CMK (cell line): ENCODE measurements around the gene SLC9A2.

Source experiments
- DNase-seq: peaks from one replicate; pipeline ENCODE4 v3.0.0-alpha.2; 2010; ENCODE audit warnings: low read depth

SLC9A2 gene

DNA sequence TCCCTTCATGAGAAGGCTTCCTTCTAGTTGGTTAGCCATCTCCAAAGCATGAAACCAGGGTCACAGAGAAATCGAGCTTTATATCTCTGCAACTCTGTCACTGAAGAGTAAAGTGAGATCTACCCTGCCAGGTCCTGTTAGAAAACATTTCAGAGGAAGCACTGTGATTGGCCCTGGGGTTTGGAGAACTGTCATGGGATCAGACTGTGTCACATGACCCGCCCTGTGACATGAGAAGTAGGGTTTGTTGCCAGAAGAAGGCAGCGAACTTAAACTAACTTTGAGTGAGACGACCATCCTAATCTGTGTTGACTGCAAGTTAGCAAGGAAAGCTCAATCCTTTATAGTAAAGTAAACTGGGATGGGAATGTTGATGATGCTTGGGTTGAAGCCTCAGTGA lies 55.5 kb downstream of the SLC9A2 start:
- DNase-seq: no peak

DNA sequence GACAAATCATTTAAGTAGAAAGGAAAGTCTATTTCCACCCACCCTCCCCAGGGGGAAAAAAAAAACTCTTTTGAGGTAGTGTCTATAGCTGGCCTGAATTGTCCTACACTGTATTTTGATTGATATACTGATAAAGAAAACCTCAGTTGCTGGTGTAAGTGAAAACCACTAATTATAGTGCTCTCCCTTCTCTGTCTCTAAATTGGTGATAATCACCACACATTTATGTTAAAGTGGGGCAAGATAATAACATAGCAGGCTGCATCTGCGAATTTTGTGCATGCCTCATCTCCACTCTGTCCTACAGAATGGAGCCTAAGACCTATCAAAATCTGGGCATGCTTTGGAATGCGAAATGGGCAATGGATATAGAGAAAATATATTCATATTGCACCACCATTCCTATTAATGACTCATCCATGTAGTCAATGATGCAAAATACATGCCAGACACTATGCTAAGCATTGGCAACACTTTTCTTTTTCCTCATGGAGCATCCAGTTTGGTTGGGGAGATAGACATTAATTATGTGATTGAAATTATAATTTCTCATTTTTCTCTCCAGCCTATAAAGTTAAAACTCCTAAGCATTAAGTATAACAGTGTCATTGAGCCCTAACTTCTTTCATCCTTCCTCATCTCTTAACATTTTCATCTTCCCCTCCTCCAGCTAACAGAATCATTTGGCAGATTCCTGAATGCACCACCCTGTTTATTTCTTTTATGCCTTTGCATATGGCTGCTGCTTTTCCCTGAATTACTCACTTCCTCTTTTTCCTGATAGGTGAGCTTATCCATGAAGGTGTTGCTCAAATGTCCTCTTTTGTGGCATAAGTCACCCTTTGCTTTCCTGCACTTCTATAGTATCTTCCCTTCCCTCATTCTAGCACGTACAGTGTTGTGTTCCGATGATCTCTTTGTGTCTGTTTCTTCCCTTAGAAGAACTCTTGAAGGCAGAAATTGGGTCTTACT lies 58.2 kb downstream of the SLC9A2 start:
- DNase-seq: no peak

DNA sequence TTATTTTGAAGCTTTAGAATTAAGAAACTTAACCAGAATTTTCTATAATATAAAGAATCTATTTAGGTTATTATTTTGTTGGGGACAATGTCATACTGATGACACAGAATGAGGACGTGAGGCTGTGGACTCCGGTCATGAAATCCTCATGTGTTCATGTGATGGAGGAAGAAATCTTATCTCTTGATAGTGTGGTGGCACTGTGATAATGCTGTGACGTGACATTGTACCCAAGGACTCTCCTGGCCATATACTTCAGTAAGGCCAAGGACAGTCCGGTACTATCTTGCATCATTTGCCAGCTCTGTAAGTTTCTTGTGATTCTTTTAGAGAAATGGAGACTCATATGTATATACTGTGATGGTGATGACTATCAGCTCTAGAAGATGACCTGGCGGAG lies 59.1 kb downstream of the SLC9A2 start:
- DNase-seq: no peak

DNA sequence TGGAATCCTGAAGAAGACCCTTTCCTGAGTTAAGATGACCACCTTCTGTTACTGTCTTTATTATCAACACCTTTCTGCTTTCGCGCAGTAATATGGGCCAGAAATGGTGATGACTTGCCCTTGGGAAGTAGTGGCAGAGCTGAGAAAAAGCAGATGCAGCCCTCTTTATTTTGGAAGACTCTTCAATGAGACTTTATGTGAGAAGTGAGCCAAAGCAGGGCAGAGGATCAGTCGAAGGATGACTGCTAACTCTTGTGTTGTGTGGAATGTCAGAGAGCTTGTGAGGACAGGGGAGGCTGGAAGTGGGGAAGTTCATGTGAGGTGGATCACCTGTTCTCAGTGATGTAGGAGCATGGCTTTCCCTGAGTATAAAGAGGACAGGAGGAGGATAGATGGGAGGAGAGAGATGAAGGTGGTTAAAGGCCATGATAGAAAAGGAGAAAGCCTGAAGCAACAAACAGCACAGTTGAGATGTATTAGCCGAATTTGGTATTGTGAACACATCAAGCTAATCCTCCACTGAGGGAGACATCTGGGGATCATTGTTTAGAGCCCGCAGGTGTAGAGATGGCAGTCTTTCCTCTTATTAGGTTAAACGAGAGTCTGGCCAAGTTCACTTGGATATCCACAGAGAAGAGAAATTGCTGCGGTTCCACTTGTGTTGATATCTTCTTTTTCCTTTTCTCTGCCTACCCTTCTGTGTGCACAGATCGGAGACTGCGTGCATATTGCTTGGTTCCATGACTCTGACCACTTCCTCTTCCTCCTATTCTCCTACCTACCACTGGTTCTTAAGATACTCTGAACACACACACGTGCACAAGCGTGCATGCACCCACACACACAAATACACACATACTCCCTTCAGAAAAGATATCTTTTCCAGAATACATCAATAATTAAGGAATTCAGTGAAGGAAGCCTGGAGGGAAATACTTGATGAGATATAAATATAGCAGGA lies 67.4 kb downstream of the SLC9A2 start:
- peak; percentile 39 for DNase-seq

DNA sequence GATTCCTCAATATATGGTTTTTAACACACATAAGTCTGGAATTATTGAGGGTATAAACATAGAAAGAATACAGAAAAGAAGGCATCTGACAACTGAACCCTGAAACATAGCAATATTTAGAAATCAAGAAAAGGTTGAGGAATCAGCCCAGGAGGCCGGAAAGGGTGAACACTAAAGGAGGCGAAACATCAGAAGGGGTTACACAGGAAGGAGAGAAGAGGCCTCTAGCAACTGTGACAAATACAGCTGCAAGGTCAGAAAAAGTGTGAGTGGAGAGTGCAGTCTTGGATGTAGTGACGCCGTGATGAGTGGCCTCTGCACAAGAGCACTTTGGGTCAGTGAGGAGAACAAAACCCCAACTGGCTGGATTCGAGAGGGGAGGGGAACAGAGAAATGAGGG lies 70.7 kb downstream of the SLC9A2 start:
- no peak for DNase-seq

- DNase-seq: no peak
Measured at GRCh38 chr2:102696463-102696862, 77.1 kb downstream of the SLC9A2 start.

DNA sequence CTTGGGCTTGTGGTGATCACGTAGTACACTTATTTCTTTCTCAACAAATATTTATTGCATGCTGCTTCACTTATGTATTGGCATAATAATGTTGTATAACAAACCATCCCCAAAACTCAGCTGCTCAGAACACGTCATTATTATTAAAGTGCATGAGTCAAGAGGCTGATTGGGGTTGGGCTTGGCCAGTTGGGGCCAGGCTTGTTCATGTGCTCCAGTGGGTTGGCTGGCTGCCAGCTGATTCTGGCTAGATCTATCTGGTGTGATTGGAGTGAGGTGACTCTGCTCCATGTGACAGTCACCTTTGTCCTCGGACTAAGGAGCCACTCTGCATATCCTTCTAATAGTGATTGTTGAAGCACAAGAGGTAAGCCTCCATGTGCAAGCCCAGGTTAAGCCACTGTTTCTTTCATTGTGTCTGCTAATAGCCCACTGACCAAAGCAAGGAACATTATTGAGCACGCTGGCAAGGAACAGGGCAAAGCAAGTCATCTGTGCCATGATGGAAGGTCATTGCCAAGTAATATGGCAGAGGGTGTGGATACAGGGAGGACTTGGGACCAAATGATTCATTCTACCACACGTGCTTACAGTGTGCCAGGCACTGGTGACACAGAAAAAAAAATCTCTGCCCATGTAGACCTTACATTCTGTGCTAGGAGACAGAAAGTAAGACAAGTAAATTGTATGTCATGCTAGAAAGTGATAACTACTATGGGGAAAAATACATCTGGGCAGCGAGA lies 79.2 kb downstream of the SLC9A2 start:
- DNase-seq: no peak

GRCh38 chr2:102703305-102703704 lies 84.0 kb downstream of the SLC9A2 start:
- no peak for DNase-seq

DNA sequence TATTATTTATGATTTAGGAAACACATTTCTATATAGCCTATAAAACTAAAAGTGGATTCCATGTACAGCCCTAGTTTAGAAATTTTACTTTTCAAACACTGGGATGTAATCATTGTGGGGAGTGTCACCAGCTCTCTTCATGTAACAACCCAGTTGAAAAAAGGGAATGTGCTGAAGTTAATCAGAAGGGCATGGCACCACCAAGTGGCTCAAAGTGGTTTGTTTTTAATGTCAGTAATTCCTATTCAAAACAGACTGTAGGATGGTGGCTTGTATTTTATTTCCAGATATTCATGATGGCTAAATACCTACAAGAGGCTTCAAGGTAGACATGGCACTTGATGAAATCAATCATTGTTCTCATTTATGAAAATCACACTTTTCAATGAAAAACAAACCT lies 84.4 kb downstream of the SLC9A2 start:
- DNase-seq: no peak

DNA sequence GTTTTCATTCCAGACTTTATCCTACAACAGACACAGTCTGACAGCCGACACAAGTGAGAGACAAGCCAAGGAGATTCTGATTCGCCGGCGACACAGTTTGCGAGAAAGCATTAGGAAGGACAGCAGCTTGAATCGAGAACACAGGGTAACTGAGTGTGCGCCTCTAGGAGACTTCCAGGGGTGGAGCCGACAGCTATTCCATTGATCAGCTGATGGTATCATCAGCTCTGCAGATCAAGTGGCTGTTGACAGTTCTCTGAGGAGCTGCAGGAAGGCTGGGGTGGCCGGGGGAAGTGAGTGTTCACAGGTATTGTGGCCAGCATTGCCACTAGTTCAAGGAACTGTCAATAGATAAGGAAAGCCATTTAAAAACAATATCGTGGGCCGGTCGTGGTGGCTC lies 85.2 kb downstream of the SLC9A2 start:
- no peak for DNase-seq

- DNase-seq: no peak
Measured at GRCh38 chr2:102707796-102708695, 88.7 kb downstream of the SLC9A2 start.

DNA sequence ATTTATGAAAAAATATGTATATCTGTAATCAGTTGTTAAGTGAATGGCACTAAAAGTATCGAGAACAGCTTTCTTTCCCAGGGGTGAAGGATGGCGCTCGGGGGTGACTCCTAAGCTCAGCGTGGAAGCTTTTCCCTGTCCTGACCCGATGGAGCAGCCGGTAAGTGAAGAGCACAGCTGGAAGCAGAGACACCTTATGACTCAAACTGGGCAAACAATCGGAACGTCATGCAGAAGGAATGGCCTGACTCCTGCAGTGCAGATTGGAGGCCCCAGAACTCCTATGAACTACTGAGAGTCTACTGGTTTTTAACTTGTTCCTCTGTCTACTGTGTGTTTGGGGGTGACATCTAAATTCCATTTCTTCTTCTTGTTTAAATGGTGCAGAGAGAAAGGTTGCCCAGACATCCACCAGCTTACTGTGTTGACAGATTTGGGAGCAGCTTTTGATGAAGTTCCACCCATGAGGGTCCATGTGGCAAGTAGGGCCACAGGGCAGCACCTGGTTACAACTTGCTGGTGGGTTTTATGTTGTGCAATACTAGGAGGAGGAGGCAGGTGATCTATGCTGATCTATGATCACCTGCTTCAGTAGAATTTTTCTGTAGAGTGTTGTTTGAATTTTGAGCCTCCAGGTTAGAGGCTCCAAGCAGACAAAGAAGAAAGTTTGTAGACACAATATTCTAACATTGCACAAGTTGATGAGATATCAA lies 89.7 kb downstream of the SLC9A2 start:
- no peak for DNase-seq

DNA sequence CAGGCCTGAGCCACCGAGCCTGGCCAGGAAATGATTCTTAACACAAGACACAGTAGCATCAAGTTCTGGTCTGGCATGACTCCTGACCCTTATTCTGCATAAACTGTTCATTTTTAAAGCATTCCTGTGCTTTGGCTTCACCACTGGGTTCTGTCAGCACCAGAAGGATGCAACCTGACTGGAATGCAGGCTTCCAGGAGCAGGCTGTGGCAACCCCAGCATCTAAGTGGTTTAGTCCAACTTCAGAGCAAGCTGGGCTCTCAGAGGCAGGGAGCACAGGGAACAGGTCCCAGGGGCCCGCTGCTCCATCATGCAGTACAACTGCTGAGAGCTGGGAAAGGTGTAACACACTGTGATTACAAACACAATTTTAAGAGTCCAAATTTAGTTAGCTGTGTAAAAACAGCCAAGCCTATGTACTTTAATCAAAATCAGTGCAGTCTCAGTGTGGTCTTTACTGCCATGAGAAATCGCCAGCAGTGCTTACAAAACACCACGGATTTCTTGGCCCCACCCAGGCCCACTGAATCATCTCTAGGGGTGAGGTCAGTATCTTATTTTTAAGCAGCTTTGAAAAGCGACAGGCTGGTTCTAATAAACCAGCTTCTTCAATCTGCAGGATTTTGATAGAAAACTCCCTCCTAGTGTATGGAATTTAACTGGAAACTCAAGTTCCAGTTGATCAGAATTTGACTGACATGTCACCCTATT lies 98.1 kb downstream of the SLC9A2 start:
- no peak for DNase-seq

DNA sequence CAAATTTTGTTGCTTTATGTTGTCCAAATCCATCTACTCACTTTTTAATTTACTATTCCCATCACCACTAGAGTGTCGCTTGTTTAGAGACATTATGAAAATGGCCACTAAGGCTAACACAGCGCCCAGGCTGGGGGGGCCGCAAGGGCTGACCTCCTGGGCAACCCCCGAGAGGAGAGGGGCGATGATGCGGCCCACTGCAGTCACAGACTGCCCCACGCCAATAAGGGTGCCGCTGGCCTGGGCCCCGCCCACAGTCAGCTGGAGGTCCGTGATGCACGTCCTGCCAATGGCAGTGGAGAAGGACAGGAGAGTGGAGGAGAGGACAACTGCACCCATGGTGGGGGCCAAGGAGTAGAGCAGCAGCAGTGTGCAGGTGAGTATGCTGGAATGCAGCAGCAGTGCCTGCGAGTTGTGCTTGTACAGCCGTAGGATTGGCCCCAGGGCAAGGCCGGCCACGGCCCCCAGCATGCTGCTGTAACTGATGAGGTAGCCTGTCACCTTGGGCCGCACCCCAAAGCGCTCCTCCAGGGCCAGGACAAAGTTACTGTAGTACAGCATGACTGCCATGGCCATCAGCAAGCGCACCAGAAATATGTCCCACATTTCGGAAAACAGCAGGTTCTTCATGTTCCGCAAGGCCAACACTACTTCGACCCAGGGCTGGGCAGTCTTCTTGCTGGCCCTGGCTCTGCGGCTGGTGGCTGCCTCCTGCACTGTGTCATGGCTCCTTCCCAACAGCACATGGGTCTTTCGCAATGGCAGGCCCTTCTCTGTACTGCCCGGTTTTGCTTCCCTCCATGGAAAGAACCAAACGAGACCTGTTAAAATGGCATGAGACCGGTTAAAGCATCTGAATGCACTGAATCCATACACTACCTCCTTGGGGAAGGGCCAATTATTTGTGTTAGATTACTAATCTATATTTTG lies 99.3 kb downstream of the SLC9A2 start:
- DNase-seq: no peak

DNA sequence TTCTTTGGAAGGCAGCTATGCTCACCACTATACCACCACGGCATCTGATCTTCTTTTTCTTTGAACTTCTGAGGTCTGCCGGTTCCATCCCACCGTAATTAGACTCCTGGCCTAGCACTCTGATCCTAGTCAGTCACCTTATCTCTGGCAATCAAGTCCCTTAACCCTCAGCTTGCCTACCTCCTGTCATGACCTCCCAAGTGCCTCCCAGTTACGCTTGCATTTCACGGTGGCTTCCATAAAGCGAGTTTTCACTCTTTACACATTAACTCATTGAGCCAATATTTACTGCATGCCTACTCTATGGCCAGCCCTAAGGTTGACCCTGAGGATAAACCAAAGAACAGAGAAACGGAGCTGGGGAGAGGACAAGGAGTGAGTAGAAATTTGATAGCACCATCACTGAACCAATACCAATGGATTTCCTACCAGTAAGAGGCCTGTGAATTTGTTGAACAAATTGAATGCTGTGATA lies 104.7 kb downstream of the SLC9A2 start:
- no peak for DNase-seq

GRCh38 chr2:102724553-102724952 lies 105.2 kb downstream of the SLC9A2 start:
- no peak for DNase-seq

DNA sequence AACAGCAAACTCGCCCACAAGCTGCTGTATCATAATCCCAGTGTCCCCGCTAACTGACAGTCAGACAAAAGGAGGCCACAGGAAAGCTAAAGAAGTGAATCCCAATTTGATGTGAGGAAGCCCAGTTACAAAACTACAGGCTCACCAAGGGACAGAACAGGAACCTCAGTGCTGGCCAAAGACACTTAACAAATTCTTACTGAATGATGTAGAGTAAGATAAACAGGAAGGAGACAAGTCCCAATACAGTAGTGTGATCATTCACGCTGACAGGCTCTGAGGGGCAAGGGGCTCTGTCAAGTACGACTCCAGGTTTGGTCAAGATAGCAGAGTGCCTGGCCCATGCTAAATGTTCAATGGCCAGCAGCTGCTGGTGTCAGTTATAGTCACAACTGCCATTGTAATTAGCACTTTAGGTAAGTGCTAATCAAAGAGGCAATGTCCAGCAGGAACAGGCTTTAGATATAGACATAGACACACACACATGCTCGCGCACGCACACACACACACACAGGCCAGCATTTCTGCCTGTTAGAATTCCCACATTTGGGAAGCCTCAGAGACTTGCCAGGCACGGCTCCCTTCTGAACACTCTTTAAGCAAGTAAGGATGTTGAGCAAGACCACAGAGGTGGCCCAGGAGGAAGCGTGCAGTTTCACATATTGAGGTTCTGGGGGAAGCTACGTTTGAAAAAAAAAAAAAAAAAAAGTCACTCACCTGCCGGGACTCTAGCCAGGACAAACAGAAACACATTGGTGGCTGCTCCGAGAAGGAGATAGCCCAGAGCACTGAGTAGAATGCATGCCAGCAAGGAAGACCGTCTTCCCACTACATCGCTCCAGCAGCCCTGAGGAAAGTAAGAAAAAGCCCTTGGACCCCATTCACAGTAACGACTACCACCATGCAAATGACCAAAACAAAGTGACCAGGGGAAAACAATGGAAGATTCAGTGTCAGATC lies 107.1 kb downstream of the SLC9A2 start:
- DNase-seq: no peak
